HCT116 (cell line): ENCODE results near the gene GNAO1. TPM values are rescaled to one million over a fixed set of nuclear protein-coding genes. Genes with fewer than 3 reads are reported as not detected.

Source experiments
- ATAC-seq: fragments of 200-7000 bp; cut with Tn5 transposase; 2 replicates; pipeline ENCODE4 v1.9.1; 2020; ENCODE audit warnings: mild to moderate bottlenecking, moderate library complexity
- BruUV-seq: library from RNA; stranded (reverse); fragments of 400-500 nt; replicated peaks from 2 replicates; lab custom pipeline; 2021; lab: Mats Ljungman, UMichigan
- CTCF ChIA-PET: fragments of 300-600 bp; sonication (Branson Sonifier 250); formaldehyde crosslinking; loops from one replicate; lab custom pipeline; 2021; ENCODE audit warnings: antibody characterized with exemption; lab: Charles Lee
- POLR2A ChIA-PET: fragments of 300-600, 350-600 bp; sonication (Branson Sonifier 250); formaldehyde crosslinking; loops from one replicate; lab custom pipeline; 2021; ENCODE audit warnings: antibody characterized with exemption; lab: Charles Lee
- RAD21 ChIA-PET, 2 experiments: fragments of 300-600 bp; sonication (Branson Sonifier 250); formaldehyde crosslinking; loops; one replicate each; lab custom pipeline; 2023; ENCODE audit warnings: low total read pairs in 2 of 2; ENCODE audit not compliant: uncharacterized antibody in 2 of 2, unreplicated experiment in 2 of 2, low non-redundant PET in 1 of 2; lab: Charles Lee
- DNase-seq: peaks from one replicate; pipeline ENCODE4 v3.0.0-alpha.2; 2010; ENCODE audit warnings: low read depth, low spot score
- H2AFZ ChIP-seq: fragments of 200-600 bp; shearing (Covaris generic), sonication (generic); 2 replicates; pipeline ENCODE4 v1.6.1; 2017; ENCODE audit warnings: low read depth, mixed run types, mixed read lengths, antibody characterized with exemption, low read length; ENCODE audit not compliant: poor library complexity, severe bottlenecking
- H3K27ac ChIP-seq: 2 replicates; pipeline ENCODE4 v1.5.1; 2012; ENCODE audit warnings: low read depth, low read length
- H3K27me3 ChIP-seq: fragments of 200-600 bp; sonication (generic); 2 replicates; pipeline ENCODE4 v1.6.1; 2016; ENCODE audit warnings: mixed run types, low read length, mixed read lengths; ENCODE audit not compliant: insufficient read depth
- H3K36me3 ChIP-seq, 2 experiments: fragments of 200-500 bp in 1 of 2; fragments of 200-600 bp in 1 of 2; sonication (Bioruptor generic) in 1 of 2; sonication (generic) in 1 of 2; 2 replicates each; pipeline versions ENCODE4 v1.5.1 to v1.6.1; 2014 to 2016; ENCODE audit warnings: low read length in 2 of 2, inconsistent platforms in 1 of 2, mixed read lengths in 1 of 2, mixed run types in 1 of 2; ENCODE audit not compliant: insufficient read depth in 2 of 2, control insufficient read depth in 1 of 2
- H3K4me1 ChIP-seq, 2 experiments: fragments of 200-600 bp in 1 of 2; sonication (generic) in 1 of 2; 2 replicates each; pipeline versions ENCODE4 v1.5.1 to v1.6.1; 2012 to 2017; ENCODE audit warnings: low read length in 2 of 2, inconsistent platforms in 1 of 2, mild to moderate bottlenecking in 1 of 2, mixed read lengths in 1 of 2, mixed run types in 1 of 2, moderate library complexity in 1 of 2; ENCODE audit not compliant: insufficient read depth in 2 of 2, control insufficient read depth in 1 of 2
- H3K4me2 ChIP-seq: fragments of 200-600 bp; sonication (generic); 2 replicates; pipeline ENCODE4 v1.6.1; 2017; ENCODE audit warnings: mixed run types, low read length, mixed read lengths
- H3K4me3 ChIP-seq, 2 experiments: fragments of 200-600 bp in 1 of 2; sonication (generic) in 1 of 2; replicated peaks in 1 of 2; 2 replicates each; pipeline ENCODE4 v1.5.1; 2011 to 2016; ENCODE audit warnings: low read length in 2 of 2, control low read depth in 1 of 2, low read depth in 1 of 2, mild to moderate bottlenecking in 1 of 2, mixed read lengths in 1 of 2, mixed run types in 1 of 2
- H3K79me2 ChIP-seq: fragments of 200-600 bp; sonication (generic); 2 replicates; pipeline ENCODE4 v1.6.1; 2017; ENCODE audit warnings: mild to moderate bottlenecking, mixed run types, low read length, moderate library complexity, mixed read lengths; ENCODE audit not compliant: insufficient read depth
- H3K9ac ChIP-seq: fragments of 200-600 bp; sonication (generic); 2 replicates; pipeline ENCODE4 v1.6.1; 2016; ENCODE audit warnings: low read length, mixed read lengths
- H3K9me2 ChIP-seq: fragments of 200-600 bp; sonication (generic), shearing (Covaris generic); 2 replicates; pipeline ENCODE4 v1.6.1; 2017; ENCODE audit warnings: mixed run types, mild to moderate bottlenecking, moderate library complexity; ENCODE audit not compliant: insufficient read depth
- H3K9me3 ChIP-seq, 2 experiments: fragments of 200-500 bp in 1 of 2; fragments of 200-600 bp in 1 of 2; sonication (Bioruptor generic) in 1 of 2; sonication (generic) in 1 of 2; 2 replicates each; pipeline ENCODE4 v1.6.1; 2014 to 2017; ENCODE audit warnings: low read length in 2 of 2, mixed read lengths in 2 of 2, inconsistent platforms in 1 of 2, low read depth in 1 of 2, mild to moderate bottlenecking in 1 of 2, mixed run types in 1 of 2, moderate library complexity in 1 of 2; ENCODE audit not compliant: control insufficient read depth in 1 of 2, insufficient read depth in 1 of 2
- H4K20me1 ChIP-seq: fragments of 200-600 bp; sonication (generic), shearing (Covaris generic); 2 replicates; pipeline ENCODE4 v1.6.1; 2017; ENCODE audit warnings: mixed run types, mild to moderate bottlenecking, moderate library complexity; ENCODE audit not compliant: insufficient read depth
- ATF3 ChIP-seq: IDR thresholded peaks from 2 replicates; pipeline ENCODE4 v1.6.1; 2012
- CEBPB ChIP-seq: IDR thresholded peaks from 2 replicates; pipeline ENCODE4 v1.6.1; 2012; ENCODE audit warnings: low read depth
- CTCF ChIP-seq, 3 experiments: fragments of 200-600 bp in 1 of 3; sonication (generic) in 1 of 3; IDR thresholded peaks in 2 of 3; conservative IDR thresholded peaks in 1 of 3; 2 replicates each; pipeline ENCODE4 v1.5.1; 2012 to 2017; ENCODE audit warnings: low read depth in 2 of 3, low read length in 2 of 3, antibody characterized with exemption in 1 of 3, borderline replicate concordance in 1 of 3, control low read depth in 1 of 3, mild to moderate bottlenecking in 1 of 3, mixed read lengths in 1 of 3, mixed run types in 1 of 3, moderate library complexity in 1 of 3; ENCODE audit not compliant: insufficient read depth in 1 of 3
- EGR1 ChIP-seq: IDR thresholded peaks from 2 replicates; pipeline ENCODE4 v1.6.1; 2012; ENCODE audit warnings: low read depth
- ELF1 ChIP-seq: IDR thresholded peaks from 2 replicates; pipeline ENCODE4 v1.6.1; 2012; ENCODE audit warnings: low read depth, borderline replicate concordance
- EZH2 ChIP-seq: fragments of 200-600 bp; sonication (generic); IDR thresholded peaks from 2 replicates; pipeline ENCODE4 v1.6.1; 2017; ENCODE audit warnings: antibody characterized with exemption, mixed run types
- EZH2phosphoT487 ChIP-seq: fragments of 200-600 bp; IDR thresholded peaks from 2 replicates; pipeline ENCODE4 v1.6.1; 2018; ENCODE audit warnings: antibody characterized with exemption, borderline replicate concordance
- FOSL1 ChIP-seq: IDR thresholded peaks from 2 replicates; pipeline ENCODE4 v1.6.1; 2012; ENCODE audit warnings: low read depth
- JUND ChIP-seq: IDR thresholded peaks from 2 replicates; pipeline ENCODE4 v1.6.1; 2012
- MAX ChIP-seq: IDR thresholded peaks from 2 replicates; pipeline ENCODE4 v1.6.1; 2012
- POLR2A ChIP-seq: IDR thresholded peaks from 2 replicates; pipeline ENCODE4 v1.7.0; 2011; ENCODE audit warnings: borderline replicate concordance; ENCODE audit not compliant: insufficient read depth, insufficient read length; ENCODE audit errors: extremely low read depth
- POLR2AphosphoS5 ChIP-seq: IDR thresholded peaks from 2 replicates; pipeline ENCODE4 v1.6.1; 2011; ENCODE audit warnings: mild to moderate bottlenecking, low read depth, low read length, moderate library complexity
- RAD21 ChIP-seq: IDR thresholded peaks from 2 replicates; pipeline ENCODE4 v1.6.1; 2012; ENCODE audit warnings: low read depth, mild to moderate bottlenecking
- REST ChIP-seq: IDR thresholded peaks from 2 replicates; pipeline ENCODE4 v1.6.1; 2012; ENCODE audit warnings: low read depth
- SIN3A ChIP-seq: IDR thresholded peaks from 2 replicates; pipeline ENCODE4 v1.6.1; 2012; ENCODE audit warnings: low read depth
- SRF ChIP-seq: IDR thresholded peaks from 2 replicates; pipeline ENCODE4 v1.6.1; 2012; ENCODE audit warnings: low read depth
- YY1 ChIP-seq: IDR thresholded peaks from 2 replicates; pipeline ENCODE4 v1.6.1; 2011; ENCODE audit warnings: low read length, low read depth, moderate library complexity, mild to moderate bottlenecking; ENCODE audit not compliant: insufficient replicate concordance; ENCODE audit errors: extremely low read depth
- ZBTB33 ChIP-seq: IDR thresholded peaks from 2 replicates; pipeline ENCODE4 v1.6.1; 2011; ENCODE audit warnings: mild to moderate bottlenecking, low read length, moderate library complexity; ENCODE audit not compliant: insufficient replicate concordance; ENCODE audit errors: extremely low read depth
- ZFX ChIP-seq: fragments of 450-650 bp; IDR thresholded peaks from 2 replicates; pipeline ENCODE4 v1.6.1; 2017
- ZNF274 ChIP-seq: fragments of 200-500 bp; sonication (Bioruptor generic); IDR thresholded peaks from 2 replicates; pipeline ENCODE4 v1.6.1; 2014; ENCODE audit warnings: mild to moderate bottlenecking, low read depth, low read length, inconsistent platforms
- intact Hi-C: fragments of 100-400 bp; cut with micrococcal nuclease; formaldehyde crosslinking; loops from 2 replicates; pipeline ENCODE4 v1.10.0; 2022
- total RNA-seq: library from RNA; stranded (reverse); gene quantifications from one replicate; pipeline ENCODE4 v1.2.1, GENCODE V29; 2021; ENCODE audit not compliant: unreplicated experiment

GNAO1 gene
- total RNA-seq, 1 experiment from 2014 or later, result 0.12 TPM

- no peak for TF ChIP-seq POLR2A
- no peak for TF ChIP-seq REST
- TF ChIP-seq ZBTB33, result no peak
- TF ChIP-seq ZNF274, result no peak
- TF ChIP-seq YY1, result no peak
- TF ChIP-seq ELF1, result no peak
- TF ChIP-seq CEBPB, result no peak
- no peak for TF ChIP-seq EGR1
- TF ChIP-seq SIN3A, result no peak
- TF ChIP-seq EZH2phosphoT487, result no peak
- no peak for TF ChIP-seq SRF
- TF ChIP-seq ATF3, result no peak
- no peak for TF ChIP-seq ZFX
- TF ChIP-seq RAD21, result no peak
- TF ChIP-seq JUND, result no peak
- no peak for TF ChIP-seq FOSL1
- TF ChIP-seq MAX, result no peak
- TF ChIP-seq EZH2, result no peak
- TF ChIP-seq POLR2AphosphoS5, result no peak
- no peak for TF ChIP-seq CTCF (IDR thresholded peaks at IDR 0.05 in 2 of 3, conservative IDR thresholded peaks at IDR 0.05 in 1 of 3; ENCODE audit: borderline replicate concordance in 1 of 3, insufficient read depth in 1 of 3, low read depth in 2 of 3, low read length in 2 of 3)
- TF ChIP-seq, all 23 proteins: peak for 0
- no peaks in the 10 kb centered on the region for H3K79me2 ChIP-seq
- no peak overlapping the region for H3K9ac ChIP-seq
- no peaks in the 10 kb centered on the region for H3K9me3 ChIP-seq
- CTCF ChIA-PET, result no interaction called here
- no peak overlapping the region for H2AFZ ChIP-seq
- H3K9me2 ChIP-seq, result no peaks in the 10 kb centered on the region
- H4K20me1 ChIP-seq, result no peaks in the 10 kb centered on the region
- no peak overlapping the region for H3K4me3 ChIP-seq
- H3K27ac ChIP-seq, result no peak overlapping the region
- RAD21 ChIA-PET, result no interaction called here
- H3K27me3 ChIP-seq, result peaks cover 47% of the 10 kb centered on the region
- no peaks in the 10 kb centered on the region for H3K4me1 ChIP-seq
- BruUV-seq, result no TSS peak
- POLR2A ChIA-PET, result no interaction called here
- DNase-seq (no peak), ATAC-seq (no peak)
- H3K36me3 ChIP-seq, result no peaks in the 10 kb centered on the region
- no peak overlapping the region for H3K4me2 ChIP-seq
- intact Hi-C loops, result no loop called here
These were observed 30.7 kb downstream of the GNAO1 start for GRCh38 chr16:56221995-56222394.
